Measurements from ENCODE around the gene ZNF235.

DNA sequence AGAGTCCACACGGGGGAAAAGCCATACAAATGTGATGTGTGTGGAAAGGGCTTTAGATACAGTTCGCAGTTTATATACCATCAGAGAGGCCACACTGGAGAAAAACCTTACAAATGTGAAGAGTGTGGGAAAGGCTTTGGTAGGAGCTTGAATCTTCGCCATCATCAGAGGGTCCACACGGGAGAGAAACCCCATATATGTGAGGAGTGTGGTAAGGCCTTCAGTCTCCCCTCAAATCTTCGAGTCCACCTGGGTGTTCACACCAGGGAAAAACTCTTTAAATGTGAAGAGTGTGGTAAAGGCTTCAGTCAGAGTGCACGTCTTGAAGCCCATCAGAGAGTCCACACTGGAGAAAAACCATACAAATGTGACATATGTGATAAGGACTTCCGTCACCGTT, 68.4 kb downstream of the ZNF235 start:
- TF ChIP-seq, protein P1, sequence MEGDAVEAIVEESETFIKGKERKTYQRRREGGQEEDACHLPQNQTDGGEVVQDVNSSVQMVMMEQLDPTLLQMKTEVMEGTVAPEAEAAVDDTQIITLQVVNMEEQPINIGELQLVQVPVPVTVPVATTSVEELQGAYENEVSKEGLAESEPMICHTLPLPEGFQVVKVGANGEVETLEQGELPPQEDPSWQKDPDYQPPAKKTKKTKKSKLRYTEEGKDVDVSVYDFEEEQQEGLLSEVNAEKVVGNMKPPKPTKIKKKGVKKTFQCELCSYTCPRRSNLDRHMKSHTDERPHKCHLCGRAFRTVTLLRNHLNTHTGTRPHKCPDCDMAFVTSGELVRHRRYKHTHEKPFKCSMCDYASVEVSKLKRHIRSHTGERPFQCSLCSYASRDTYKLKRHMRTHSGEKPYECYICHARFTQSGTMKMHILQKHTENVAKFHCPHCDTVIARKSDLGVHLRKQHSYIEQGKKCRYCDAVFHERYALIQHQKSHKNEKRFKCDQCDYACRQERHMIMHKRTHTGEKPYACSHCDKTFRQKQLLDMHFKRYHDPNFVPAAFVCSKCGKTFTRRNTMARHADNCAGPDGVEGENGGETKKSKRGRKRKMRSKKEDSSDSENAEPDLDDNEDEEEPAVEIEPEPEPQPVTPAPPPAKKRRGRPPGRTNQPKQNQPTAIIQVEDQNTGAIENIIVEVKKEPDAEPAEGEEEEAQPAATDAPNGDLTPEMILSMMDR (IDR thresholded peaks at IDR 0.05), result no peak
- no peak for TF ChIP-seq EZH2 (IDR thresholded peaks at IDR 0.05; ENCODE audit: borderline replicate concordance, insufficient read depth, low read depth, low read length, poor library complexity, severe bottlenecking)
